A549 (cell line): ENCODE measurements around the gene ASAP2. TPM values are rescaled to one million over a fixed set of nuclear protein-coding genes. Genes with fewer than 3 reads are reported as not detected.

Source experiments
- ATAC-seq, 2 experiments: fragments of 200-7000 bp in 1 of 2; fragments of >200 bp in 1 of 2; cut with Nextera tagmentation in 1 of 2; cut with Tn5 transposase in 1 of 2; 3 replicates each; pipeline versions ENCODE4 v1.8.0 to v1.9.1; 2018 to 2020; ENCODE audit warnings: mild to moderate bottlenecking in 1 of 2, moderate library complexity in 1 of 2
- CTCF ChIA-PET: fragments of 300-600 bp; sonication (Branson Sonifier 250); formaldehyde crosslinking; extraction: SDS; loops from one replicate; lab custom pipeline; 2021; ENCODE audit warnings: antibody characterized with exemption, inconsistent platforms; lab: Yijun Ruan, JAX
- POLR2A ChIA-PET: fragments of 350-600 bp; formaldehyde crosslinking; extraction: SDS; loops from one replicate; lab custom pipeline; 2021; ENCODE audit warnings: antibody characterized with exemption, inconsistent platforms; lab: Yijun Ruan, JAX
- DNase-seq, 2 experiments: peaks; one replicate each; pipeline versions ENCODE4 v3.0.0 to v3.0.0-alpha.2; 2011 to 2016; ENCODE audit warnings: low read depth in 1 of 2, low spot score in 1 of 2
- FAIRE-seq: peaks from 2 replicates; lab custom pipeline; 2011; peaks lifted over from hg19 to GRCh38; lab: Jason Lieb, UNC
- H3K27ac ChIP-seq, 2 experiments: fragments of >200 bp; sonication (Bioruptor Twin); formaldehyde crosslinking; 3 replicates each; pipeline ENCODE4 v1.5.1; 2016 to 2017
- H3K4me1 ChIP-seq: fragments of >200 bp; sonication (Bioruptor Twin); formaldehyde crosslinking; 3 replicates; pipeline ENCODE4 v1.6.1; 2016
- H3K4me2 ChIP-seq: fragments of >200 bp; sonication (Bioruptor Twin); formaldehyde crosslinking; 3 replicates; pipeline ENCODE4 v1.6.1; 2016
- H3K4me3 ChIP-seq: fragments of >200 bp; sonication (Bioruptor Twin); formaldehyde crosslinking; 3 replicates; pipeline ENCODE4 v1.5.1; 2016
- H3K9me3 ChIP-seq: fragments of >200 bp; sonication (Bioruptor Twin); formaldehyde crosslinking; 3 replicates; pipeline ENCODE4 v1.6.1; 2016
- ATOH8 ChIP-seq: fragments of 250-450 bp; sonication (Bioruptor Pico); IDR thresholded peaks from 2 replicates; pipeline ENCODE4 v1.5.0; 2020; ENCODE audit warnings: low read depth, mild to moderate bottlenecking, moderate library complexity
- BHLHE40 ChIP-seq: IDR thresholded peaks from 2 replicates; pipeline ENCODE4 v1.6.1; 2012; ENCODE audit warnings: low read depth, low read length, inconsistent platforms
- CEBPB ChIP-seq, 2 experiments: fragments of >200 bp in 1 of 2; sonication (Bioruptor Twin) in 1 of 2; formaldehyde crosslinking in 1 of 2; IDR thresholded peaks; 2 replicates each; pipeline ENCODE4 v1.6.1; 2012 to 2016
- EHMT2 ChIP-seq: fragments of 200-600 bp; sonication (generic); IDR thresholded peaks from 2 replicates; pipeline ENCODE4 v1.6.1; 2016; ENCODE audit warnings: antibody characterized with exemption, low read depth, mild to moderate bottlenecking, moderate library complexity
- HOXB5 ChIP-seq: fragments of 250-450 bp; sonication (Bioruptor Pico); IDR thresholded peaks from 2 replicates; pipeline ENCODE4 v1.5.0; 2020; ENCODE audit warnings: mild to moderate bottlenecking, moderate library complexity
- JUNB ChIP-seq: fragments of >200 bp; sonication (Bioruptor Twin); formaldehyde crosslinking; IDR thresholded peaks from 2 replicates; pipeline ENCODE4 v1.6.1; 2016
- KDM1A ChIP-seq: fragments of 200-600 bp; sonication (generic); IDR thresholded peaks from 2 replicates; pipeline ENCODE4 v1.6.1; 2016; ENCODE audit warnings: low read depth, mild to moderate bottlenecking
- PBX3 ChIP-seq: IDR thresholded peaks from 2 replicates; pipeline ENCODE4 v1.6.1; 2012
- POLR2A ChIP-seq: IDR thresholded peaks from 2 replicates; pipeline ENCODE4 v1.6.1; 2012; ENCODE audit warnings: mild to moderate bottlenecking, low read length
- RCOR1 ChIP-seq: fragments of 150-350 bp; IDR thresholded peaks from 2 replicates; pipeline ENCODE4 v1.6.1; 2014; ENCODE audit warnings: antibody characterized with exemption, low read length, low read depth
- RFX5 ChIP-seq: fragments of 450-650 bp; IDR thresholded peaks from 2 replicates; pipeline ENCODE4 v1.7.1; 2014; ENCODE audit warnings: antibody characterized with exemption, mild to moderate bottlenecking, moderate library complexity
- SREBF2 ChIP-seq: fragments of 450-650 bp; IDR thresholded peaks from 2 replicates; pipeline ENCODE4 v1.6.1; 2014; ENCODE audit warnings: mild to moderate bottlenecking, moderate library complexity
- TFCP2L1 ChIP-seq: fragments of 250-450 bp; sonication (Bioruptor Pico); IDR thresholded peaks from 2 replicates; pipeline ENCODE4 v1.5.0; 2021; ENCODE audit warnings: mild to moderate bottlenecking
- TP53 ChIP-seq: fragments of 250-450 bp; sonication (Bioruptor Pico); IDR thresholded peaks from 2 replicates; pipeline ENCODE4 v1.5.0; 2021; ENCODE audit warnings: mild to moderate bottlenecking, moderate library complexity
- ZFP36 ChIP-seq: fragments of 450-650 bp; IDR thresholded peaks from 2 replicates; pipeline ENCODE4 v1.6.1; 2014; ENCODE audit warnings: borderline replicate concordance; ENCODE audit not compliant: partially characterized antibody
- WGBS: methylation state at CpG from one replicate; pipeline ENCODE4 v1.1.6; 2017; ENCODE audit errors: missing lambda C conversion rate; 5-methylcytosine and 5-hydroxymethylcytosine counted together
- polyA plus RNA-seq, 4 experiments: library from polyadenylated mRNA; depleted of rRNA in 3 of 4; stranded (reverse); fragments of >200 nt; fragmentation: RNase III in 1 of 4; extraction: RNeasy Plus Mini Kit Qiagen cat#74134 plus additional on column Dnase treatment in 1 of 4; gene quantifications; 2 replicates in 3 of 4; 3 replicates in 1 of 4; pipeline ENCODE4 v1.2.3, GENCODE V29; 2011 to 2017
- TF ChIP-seq, protein P1 (sequence below): fragments of 450-650 bp; IDR thresholded peaks from 2 replicates; pipeline ENCODE4 v1.6.1; 2014; ENCODE audit warnings: antibody characterized with exemption
- TF ChIP-seq, protein P2 (sequence below): fragments of >200 bp; sonication (Bioruptor Twin); formaldehyde crosslinking; IDR thresholded peaks from 3 replicates; pipeline ENCODE4 v1.5.1; 2016
- TF ChIP-seq, protein P3 (sequence below): fragments of 200-600 bp; sonication (generic); IDR thresholded peaks from 2 replicates; pipeline ENCODE4 v1.6.1; 2016; ENCODE audit warnings: antibody characterized with exemption, mild to moderate bottlenecking, moderate library complexity
- TF ChIP-seq, protein P4 (sequence below): fragments of >200 bp; sonication (Bioruptor Twin); formaldehyde crosslinking; IDR thresholded peaks from 3 replicates; pipeline ENCODE4 v1.6.1; 2016

Gene ASAP2
- polyA plus RNA-seq, 2 of the 4 experiments (the other 2 are of a cell fraction): 17.8 to 27.9 TPM

- peaks cover 19% of the 10 kb centered on the region for H3K4me1 ChIP-seq
- 78% methylated on average over 3 of the region's 3 CpGs for WGBS
- DNase-seq: no peak
- no peak for FAIRE-seq
- ATAC-seq: no peak
- ChIA-PET POLR2A (no interaction called here), CTCF (no interaction called here)
- H3K4me2 ChIP-seq: no peak overlapping the region
- H3K4me3 ChIP-seq: no peak overlapping the region
- no peak overlapping the region for H3K27ac ChIP-seq
- no peaks in the 10 kb centered on the region for H3K9me3 ChIP-seq
- TF ChIP-seq RFX5 (no peak), JUNB (no peak), ATOH8 (no peak), POLR2A (no peak), TP53 (CRISPR knock-in tag) (no peak), EHMT2 (no peak), BHLHE40 (no peak), ZFP36 (no peak), KDM1A (no peak), SREBF2 (no peak), CEBPB (IDR thresholded peaks at IDR 0.05) (no peak), HOXB5 (CRISPR knock-in tag) (no peak), PBX3 (no peak), TFCP2L1 (no peak), RCOR1 (no peak)
- TF ChIP-seq, protein P1, sequence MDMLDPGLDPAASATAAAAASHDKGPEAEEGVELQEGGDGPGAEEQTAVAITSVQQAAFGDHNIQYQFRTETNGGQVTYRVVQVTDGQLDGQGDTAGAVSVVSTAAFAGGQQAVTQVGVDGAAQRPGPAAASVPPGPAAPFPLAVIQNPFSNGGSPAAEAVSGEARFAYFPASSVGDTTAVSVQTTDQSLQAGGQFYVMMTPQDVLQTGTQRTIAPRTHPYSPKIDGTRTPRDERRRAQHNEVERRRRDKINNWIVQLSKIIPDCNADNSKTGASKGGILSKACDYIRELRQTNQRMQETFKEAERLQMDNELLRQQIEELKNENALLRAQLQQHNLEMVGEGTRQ: no peak
- TF ChIP-seq, protein P2, sequence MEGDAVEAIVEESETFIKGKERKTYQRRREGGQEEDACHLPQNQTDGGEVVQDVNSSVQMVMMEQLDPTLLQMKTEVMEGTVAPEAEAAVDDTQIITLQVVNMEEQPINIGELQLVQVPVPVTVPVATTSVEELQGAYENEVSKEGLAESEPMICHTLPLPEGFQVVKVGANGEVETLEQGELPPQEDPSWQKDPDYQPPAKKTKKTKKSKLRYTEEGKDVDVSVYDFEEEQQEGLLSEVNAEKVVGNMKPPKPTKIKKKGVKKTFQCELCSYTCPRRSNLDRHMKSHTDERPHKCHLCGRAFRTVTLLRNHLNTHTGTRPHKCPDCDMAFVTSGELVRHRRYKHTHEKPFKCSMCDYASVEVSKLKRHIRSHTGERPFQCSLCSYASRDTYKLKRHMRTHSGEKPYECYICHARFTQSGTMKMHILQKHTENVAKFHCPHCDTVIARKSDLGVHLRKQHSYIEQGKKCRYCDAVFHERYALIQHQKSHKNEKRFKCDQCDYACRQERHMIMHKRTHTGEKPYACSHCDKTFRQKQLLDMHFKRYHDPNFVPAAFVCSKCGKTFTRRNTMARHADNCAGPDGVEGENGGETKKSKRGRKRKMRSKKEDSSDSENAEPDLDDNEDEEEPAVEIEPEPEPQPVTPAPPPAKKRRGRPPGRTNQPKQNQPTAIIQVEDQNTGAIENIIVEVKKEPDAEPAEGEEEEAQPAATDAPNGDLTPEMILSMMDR: no peak
- TF ChIP-seq, protein P3, sequence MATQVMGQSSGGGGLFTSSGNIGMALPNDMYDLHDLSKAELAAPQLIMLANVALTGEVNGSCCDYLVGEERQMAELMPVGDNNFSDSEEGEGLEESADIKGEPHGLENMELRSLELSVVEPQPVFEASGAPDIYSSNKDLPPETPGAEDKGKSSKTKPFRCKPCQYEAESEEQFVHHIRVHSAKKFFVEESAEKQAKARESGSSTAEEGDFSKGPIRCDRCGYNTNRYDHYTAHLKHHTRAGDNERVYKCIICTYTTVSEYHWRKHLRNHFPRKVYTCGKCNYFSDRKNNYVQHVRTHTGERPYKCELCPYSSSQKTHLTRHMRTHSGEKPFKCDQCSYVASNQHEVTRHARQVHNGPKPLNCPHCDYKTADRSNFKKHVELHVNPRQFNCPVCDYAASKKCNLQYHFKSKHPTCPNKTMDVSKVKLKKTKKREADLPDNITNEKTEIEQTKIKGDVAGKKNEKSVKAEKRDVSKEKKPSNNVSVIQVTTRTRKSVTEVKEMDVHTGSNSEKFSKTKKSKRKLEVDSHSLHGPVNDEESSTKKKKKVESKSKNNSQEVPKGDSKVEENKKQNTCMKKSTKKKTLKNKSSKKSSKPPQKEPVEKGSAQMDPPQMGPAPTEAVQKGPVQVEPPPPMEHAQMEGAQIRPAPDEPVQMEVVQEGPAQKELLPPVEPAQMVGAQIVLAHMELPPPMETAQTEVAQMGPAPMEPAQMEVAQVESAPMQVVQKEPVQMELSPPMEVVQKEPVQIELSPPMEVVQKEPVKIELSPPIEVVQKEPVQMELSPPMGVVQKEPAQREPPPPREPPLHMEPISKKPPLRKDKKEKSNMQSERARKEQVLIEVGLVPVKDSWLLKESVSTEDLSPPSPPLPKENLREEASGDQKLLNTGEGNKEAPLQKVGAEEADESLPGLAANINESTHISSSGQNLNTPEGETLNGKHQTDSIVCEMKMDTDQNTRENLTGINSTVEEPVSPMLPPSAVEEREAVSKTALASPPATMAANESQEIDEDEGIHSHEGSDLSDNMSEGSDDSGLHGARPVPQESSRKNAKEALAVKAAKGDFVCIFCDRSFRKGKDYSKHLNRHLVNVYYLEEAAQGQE: no peak
- TF ChIP-seq, protein P4, sequence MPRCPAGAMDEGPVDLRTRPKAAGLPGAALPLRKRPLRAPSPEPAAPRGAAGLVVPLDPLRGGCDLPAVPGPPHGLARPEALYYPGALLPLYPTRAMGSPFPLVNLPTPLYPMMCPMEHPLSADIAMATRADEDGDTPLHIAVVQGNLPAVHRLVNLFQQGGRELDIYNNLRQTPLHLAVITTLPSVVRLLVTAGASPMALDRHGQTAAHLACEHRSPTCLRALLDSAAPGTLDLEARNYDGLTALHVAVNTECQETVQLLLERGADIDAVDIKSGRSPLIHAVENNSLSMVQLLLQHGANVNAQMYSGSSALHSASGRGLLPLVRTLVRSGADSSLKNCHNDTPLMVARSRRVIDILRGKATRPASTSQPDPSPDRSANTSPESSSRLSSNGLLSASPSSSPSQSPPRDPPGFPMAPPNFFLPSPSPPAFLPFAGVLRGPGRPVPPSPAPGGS: no peak
Observed at GRCh38 chr2:9325428-9325827, 118.8 kb downstream of the ASAP2 start.
